OCI-LY7 (cell line): ENCODE results near the gene DNAH9. TPM values are rescaled to one million over a fixed set of nuclear protein-coding genes. Genes with fewer than 3 reads are reported as not detected.

Source experiments
- BruUV-seq: library from RNA; stranded (reverse); fragments of 400-500 nt; replicated peaks from 2 replicates; lab custom pipeline; 2021; lab: Mats Ljungman, UMichigan
- CTCF ChIA-PET: fragments of 300-600 bp; sonication (Branson Sonifier 250); formaldehyde crosslinking; loops from one replicate; lab custom pipeline; 2022; ENCODE audit warnings: antibody characterized with exemption; ENCODE audit not compliant: unreplicated experiment; lab: Charles Lee
- POLR2A ChIA-PET: fragments of 300-600 bp; sonication (Branson Sonifier 250); formaldehyde crosslinking; loops from one replicate; lab custom pipeline; 2022; ENCODE audit warnings: antibody characterized with exemption; lab: Charles Lee
- DNase-seq: peaks from one replicate; pipeline ENCODE4 v3.0.0-alpha.2; 2015; ENCODE audit warnings: low spot score
- H2AFZ ChIP-seq: fragments of 200-600 bp; sonication (generic), shearing (Covaris generic); 2 replicates; pipeline ENCODE4 v1.6.1; 2014; ENCODE audit warnings: mild to moderate bottlenecking, antibody characterized with exemption, low read length, moderate library complexity
- H3K27ac ChIP-seq: fragments of 200-600 bp; sonication (generic); 2 replicates; pipeline ENCODE4 v1.5.1; 2014; ENCODE audit warnings: mixed run types, low read depth, mild to moderate bottlenecking, moderate library complexity, low read length, inconsistent platforms; ENCODE audit not compliant: poor library complexity, severe bottlenecking
- H3K36me3 ChIP-seq: fragments of 200-600 bp; sonication (generic); 2 replicates; pipeline ENCODE4 v1.6.1; 2014; ENCODE audit warnings: mild to moderate bottlenecking, antibody characterized with exemption, low read length, moderate library complexity, mixed read lengths; ENCODE audit not compliant: insufficient read depth
- H3K4me1 ChIP-seq: fragments of 200-600 bp; sonication (generic); 2 replicates; pipeline ENCODE4 v1.5.1; 2014; ENCODE audit warnings: mild to moderate bottlenecking, low read length; ENCODE audit not compliant: insufficient read depth, poor library complexity, severe bottlenecking
- H3K4me2 ChIP-seq: fragments of 200-600 bp; sonication (generic); 2 replicates; pipeline ENCODE4 v1.6.1; 2014; ENCODE audit warnings: mild to moderate bottlenecking, low read length
- H3K4me3 ChIP-seq: fragments of 200-600 bp; sonication (generic); 2 replicates; pipeline ENCODE4 v1.5.1; 2014; ENCODE audit warnings: mild to moderate bottlenecking, low read depth, low read length; ENCODE audit not compliant: poor library complexity, severe bottlenecking
- H3K79me2 ChIP-seq: fragments of 200-600 bp; sonication (generic); 2 replicates; pipeline ENCODE4 v1.6.1; 2016; ENCODE audit warnings: low read depth, mild to moderate bottlenecking, low read length, moderate library complexity, mixed read lengths; ENCODE audit not compliant: insufficient read depth
- H3K9me2 ChIP-seq: fragments of 200-600 bp; sonication (generic); 2 replicates; pipeline ENCODE4 v1.6.1; 2016; ENCODE audit warnings: mild to moderate bottlenecking, low read length, mixed read lengths; ENCODE audit not compliant: insufficient read depth
- H3K9me3 ChIP-seq: fragments of 200-600 bp; sonication (generic); 2 replicates; pipeline ENCODE4 v1.6.1; 2014; ENCODE audit warnings: mild to moderate bottlenecking, mixed run types, low read length, mixed read lengths
- H4K20me1 ChIP-seq: fragments of 200-600 bp; sonication (generic); 2 replicates; pipeline ENCODE4 v1.6.1; 2014; ENCODE audit warnings: mild to moderate bottlenecking, antibody characterized with exemption, low read length, moderate library complexity, mixed read lengths; ENCODE audit not compliant: insufficient read depth
- CTCF ChIP-seq: fragments of 200-600 bp; sonication (generic); conservative IDR thresholded peaks from 2 replicates; pipeline ENCODE4 v1.5.1; 2014; ENCODE audit warnings: mild to moderate bottlenecking, antibody characterized with exemption, low read length, moderate library complexity, mixed read lengths
- EZH2phosphoT487 ChIP-seq: fragments of 200-600 bp; sonication (generic); IDR thresholded peaks from 2 replicates; pipeline ENCODE4 v1.6.1; 2018; ENCODE audit warnings: low read depth, borderline replicate concordance, mild to moderate bottlenecking, mixed run types, antibody characterized with exemption, low read length, moderate library complexity, mixed read lengths
- intact Hi-C: fragments of 100-400 bp; cut with micrococcal nuclease; formaldehyde crosslinking; loops from one replicate; pipeline ENCODE4 v1.10.0; 2022; ENCODE audit not compliant: unreplicated experiment
- total RNA-seq, 2 experiments: library from RNA; depleted of rRNA in 1 of 2; stranded (reverse); fragments of >200 nt in 1 of 2; shearing (Covaris generic) in 1 of 2; gene quantifications; 2 replicates each; pipeline ENCODE4 v1.2.3, GENCODE V29; 2014 to 2022

The DNAH9 gene
- total RNA-seq, 2 experiments from 2014 or later, result not detected

- CTCF ChIA-PET, result no interaction called here
Measured at GRCh38 chr17:11871773-11872172, 273.5 kb downstream of the DNAH9 start.

GRCh38 chr17:11874756-11875155 lies 276.5 kb downstream of the DNAH9 start:
- BruUV-seq, result no TSS peak
- Histone ChIP-seq H4K20me1 (no peaks in the 10 kb centered on the region), H3K79me2 (no peaks in the 10 kb centered on the region), H3K9me2 (no peaks in the 10 kb centered on the region), H3K4me1 (no peaks in the 10 kb centered on the region), H2AFZ (no peak overlapping the region), H3K4me2 (no peak overlapping the region), H3K27ac (no peak overlapping the region), H3K36me3 (no peaks in the 10 kb centered on the region), H3K9me3 (no peaks in the 10 kb centered on the region), H3K4me3 (no peak overlapping the region)
- DNase-seq, result no peak
- TF ChIP-seq CTCF (no peak), EZH2phosphoT487 (no peak)
- CTCF ChIA-PET, result no interaction called here
- POLR2A ChIA-PET, result interaction anchor here (0.7 kb wide), 1 partner anchor 133 kb away, joined by 4 read pairs; no protein-coding TSS in a partner anchor
- intact Hi-C loops, result no loop called here

More at GRCh38 chr17:11871773-11872172, 273.5 kb downstream of the DNAH9 start:
- Histone ChIP-seq H3K27ac (no peak overlapping the region), H3K9me2 (no peaks in the 10 kb centered on the region), H3K4me3 (no peak overlapping the region), H3K4me2 (no peak overlapping the region), H2AFZ (no peak overlapping the region), H3K36me3 (no peaks in the 10 kb centered on the region), H3K4me1 (no peaks in the 10 kb centered on the region), H3K79me2 (no peaks in the 10 kb centered on the region), H3K9me3 (no peaks in the 10 kb centered on the region), H4K20me1 (no peaks in the 10 kb centered on the region)
- no TSS peak for BruUV-seq
- TF ChIP-seq EZH2phosphoT487 (no peak), CTCF (peak; percentile 38)
- no peak for DNase-seq
- POLR2A ChIA-PET, result no interaction called here
- intact Hi-C loops, result no loop called here

- no TSS peak for BruUV-seq
Measured at GRCh38 chr17:11880714-11881113, 282.4 kb downstream of the DNAH9 start.

More at GRCh38 chr17:11880714-11881113, 282.4 kb downstream of the DNAH9 start:
- Histone ChIP-seq H3K4me3 (no peak overlapping the region), H2AFZ (no peak overlapping the region), H3K79me2 (no peaks in the 10 kb centered on the region), H4K20me1 (no peaks in the 10 kb centered on the region), H3K4me2 (no peak overlapping the region), H3K4me1 (no peaks in the 10 kb centered on the region), H3K27ac (no peak overlapping the region), H3K36me3 (no peaks in the 10 kb centered on the region), H3K9me3 (no peaks in the 10 kb centered on the region), H3K9me2 (no peaks in the 10 kb centered on the region)
- CTCF ChIA-PET, result no interaction called here
- intact Hi-C loops, result no loop called here
- TF ChIP-seq EZH2phosphoT487 (no peak), CTCF (peak; percentile 53)
- POLR2A ChIA-PET, result no interaction called here
- peak; percentile 18 for DNase-seq
